Calu3 (cell line): ENCODE results near the gene SAYSD1. TPM values are rescaled to one million over a fixed set of nuclear protein-coding genes. Genes with fewer than 3 reads are reported as not detected.

ENCODE experiments used
- BruUV-seq: library from RNA; stranded (reverse); fragments of 400-500 nt; replicated peaks from 2 replicates; lab custom pipeline; 2021; lab: Mats Ljungman, UMichigan
- CTCF ChIA-PET: fragments of 300-600 bp; sonication (Branson Sonifier 250); formaldehyde crosslinking; loops from one replicate; lab custom pipeline; 2022; ENCODE audit warnings: antibody characterized with exemption; lab: Charles Lee
- DNase-seq: peaks from one replicate; pipeline ENCODE4 v3.0.0; 2022
- H3K27ac Mint-ChIP-seq: one replicate; pipeline ENCODE4 v1.8.0; 2022; ENCODE audit warnings: mixed read lengths; ENCODE audit not compliant: unreplicated experiment
- H3K27me3 Mint-ChIP-seq: one replicate; pipeline ENCODE4 v1.8.0; 2022; ENCODE audit warnings: mixed read lengths; ENCODE audit not compliant: unreplicated experiment
- H3K36me3 Mint-ChIP-seq: one replicate; pipeline ENCODE4 v1.8.0; 2022; ENCODE audit warnings: mild to moderate bottlenecking, moderate library complexity, mixed read lengths; ENCODE audit not compliant: insufficient read depth, unreplicated experiment
- H3K4me1 Mint-ChIP-seq: one replicate; pipeline ENCODE4 v1.8.0; 2022; ENCODE audit warnings: mild to moderate bottlenecking, low read depth, mixed read lengths; ENCODE audit not compliant: unreplicated experiment
- H3K4me3 Mint-ChIP-seq: one replicate; pipeline ENCODE4 v1.8.0; 2022; ENCODE audit warnings: mild to moderate bottlenecking, low read depth, moderate library complexity, mixed read lengths; ENCODE audit not compliant: unreplicated experiment
- H3K9me3 Mint-ChIP-seq: one replicate; pipeline ENCODE4 v1.8.0; 2022; ENCODE audit warnings: low read depth, mixed read lengths; ENCODE audit not compliant: unreplicated experiment
- intact Hi-C: fragments of 100-400 bp; cut with micrococcal nuclease; formaldehyde crosslinking; loops from one replicate; pipeline ENCODE4 v1.10.0; 2022; ENCODE audit not compliant: unreplicated experiment
- total RNA-seq: library from RNA; stranded (reverse); gene quantifications from 2 replicates; pipeline ENCODE4 v1.2.3, GENCODE V29; 2022
- TF ChIP-seq, protein P1 (sequence below): fragments of 200-600 bp; IDR thresholded peaks from one replicate; pipeline ENCODE4 v1.8.0; 2022; ENCODE audit warnings: antibody characterized with exemption; ENCODE audit not compliant: unreplicated experiment

The SAYSD1 gene
- total RNA-seq, 1 experiment from 2014 or later, result 23.2 TPM

- no TSS peak for BruUV-seq
- H3K27me3 Mint-ChIP-seq, result no peaks in the 10 kb centered on the region
- TF ChIP-seq, protein P1, sequence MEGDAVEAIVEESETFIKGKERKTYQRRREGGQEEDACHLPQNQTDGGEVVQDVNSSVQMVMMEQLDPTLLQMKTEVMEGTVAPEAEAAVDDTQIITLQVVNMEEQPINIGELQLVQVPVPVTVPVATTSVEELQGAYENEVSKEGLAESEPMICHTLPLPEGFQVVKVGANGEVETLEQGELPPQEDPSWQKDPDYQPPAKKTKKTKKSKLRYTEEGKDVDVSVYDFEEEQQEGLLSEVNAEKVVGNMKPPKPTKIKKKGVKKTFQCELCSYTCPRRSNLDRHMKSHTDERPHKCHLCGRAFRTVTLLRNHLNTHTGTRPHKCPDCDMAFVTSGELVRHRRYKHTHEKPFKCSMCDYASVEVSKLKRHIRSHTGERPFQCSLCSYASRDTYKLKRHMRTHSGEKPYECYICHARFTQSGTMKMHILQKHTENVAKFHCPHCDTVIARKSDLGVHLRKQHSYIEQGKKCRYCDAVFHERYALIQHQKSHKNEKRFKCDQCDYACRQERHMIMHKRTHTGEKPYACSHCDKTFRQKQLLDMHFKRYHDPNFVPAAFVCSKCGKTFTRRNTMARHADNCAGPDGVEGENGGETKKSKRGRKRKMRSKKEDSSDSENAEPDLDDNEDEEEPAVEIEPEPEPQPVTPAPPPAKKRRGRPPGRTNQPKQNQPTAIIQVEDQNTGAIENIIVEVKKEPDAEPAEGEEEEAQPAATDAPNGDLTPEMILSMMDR, result no peak
Observed at GRCh38 chr6:39076623-39077535, 38.1 kb downstream of the SAYSD1 start.

GRCh38 chr6:39075807-39076622, 39.0 kb downstream of the SAYSD1 start:
- no TSS peak for BruUV-seq
- TF ChIP-seq, protein P1, result no peak
- intact Hi-C loops, result no loop called here
- CTCF ChIA-PET, result no interaction called here
- H3K4me1 Mint-ChIP-seq, result no peaks in the 10 kb centered on the region
- no peak for DNase-seq
- H3K27ac Mint-ChIP-seq, result no peak overlapping the region
- H3K4me3 Mint-ChIP-seq, result no peak overlapping the region
- H3K9me3 Mint-ChIP-seq, result no peaks in the 10 kb centered on the region
- H3K36me3 Mint-ChIP-seq, result no peaks in the 10 kb centered on the region
- no peaks in the 10 kb centered on the region for H3K27me3 Mint-ChIP-seq

More at GRCh38 chr6:39076623-39077535, 38.1 kb downstream of the SAYSD1 start:
- no peaks in the 10 kb centered on the region for H3K36me3 Mint-ChIP-seq
- CTCF ChIA-PET, result no interaction called here
- H3K4me1 Mint-ChIP-seq, result no peaks in the 10 kb centered on the region
- no peak for DNase-seq
- no peaks in the 10 kb centered on the region for H3K9me3 Mint-ChIP-seq
- no peak overlapping the region for H3K4me3 Mint-ChIP-seq
- H3K27ac Mint-ChIP-seq, result no peak overlapping the region
- intact Hi-C loops, result no loop called here

DNA sequence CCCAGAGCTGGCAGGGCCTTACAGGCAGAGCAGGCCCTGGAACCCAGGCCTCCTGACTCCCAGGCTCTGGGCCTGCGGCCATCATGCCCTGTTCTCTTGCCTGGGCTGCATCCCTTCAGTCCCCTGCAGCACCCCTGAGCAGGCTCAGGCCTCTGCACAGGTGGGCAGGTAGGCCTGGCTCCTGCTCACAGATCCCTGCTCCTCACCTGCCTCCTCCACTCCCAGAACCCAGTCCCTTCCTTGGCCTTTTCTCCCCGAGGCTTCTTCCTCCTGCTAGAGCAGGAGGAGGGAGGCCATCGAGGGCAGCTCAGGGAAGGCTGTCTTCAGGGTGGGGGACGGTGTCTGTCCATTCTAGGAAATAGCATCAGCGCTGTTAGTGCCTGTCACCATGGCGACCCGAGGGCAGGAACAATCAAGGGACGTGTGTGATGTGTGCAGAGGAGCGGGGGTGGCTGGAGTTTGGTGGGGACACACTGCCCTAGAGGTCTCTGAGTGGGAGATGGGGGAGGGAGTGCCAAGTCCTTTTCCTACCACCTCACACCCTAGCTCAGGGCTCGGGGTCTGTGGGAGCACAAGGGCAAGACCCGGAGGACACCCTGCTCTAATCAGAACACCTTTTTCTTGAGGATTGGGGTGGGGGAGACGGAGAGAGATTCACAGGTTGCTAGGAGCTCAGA, 39.8 kb downstream of the SAYSD1 start:
- DNase-seq, result no peak
- intact Hi-C loops, result no loop called here
- BruUV-seq, result no TSS peak
- Mint-ChIP-seq H3K4me3 (no peak overlapping the region), H3K36me3 (no peaks in the 10 kb centered on the region), H3K27ac (no peak overlapping the region), H3K9me3 (no peaks in the 10 kb centered on the region), H3K4me1 (no peaks in the 10 kb centered on the region), H3K27me3 (no peaks in the 10 kb centered on the region)
- CTCF ChIA-PET, result no interaction called here
- TF ChIP-seq, protein P1, result no peak

GRCh38 chr6:39074486-39074885, 40.5 kb downstream of the SAYSD1 start:
- TF ChIP-seq, protein P1, result no peak
- no TSS peak for BruUV-seq
- CTCF ChIA-PET, result no interaction called here
- Mint-ChIP-seq H3K4me3 (no peak overlapping the region), H3K9me3 (no peaks in the 10 kb centered on the region), H3K4me1 (no peaks in the 10 kb centered on the region), H3K27me3 (no peaks in the 10 kb centered on the region), H3K36me3 (no peaks in the 10 kb centered on the region), H3K27ac (no peak overlapping the region)
- DNase-seq, result no peak
- intact Hi-C loops, result no loop called here
